B cell (primary cell): Measurements from ENCODE around the gene ARAP1. TPM values are rescaled to one million over a fixed set of nuclear protein-coding genes. Genes with fewer than 3 reads are reported as not detected.

Experiments used
- ATAC-seq: fragments of 200-7000 bp; cut with Tn5 transposase; one replicate; pipeline ENCODE4 v1.10.0; 2021; ENCODE audit warnings: low read depth, mild to moderate bottlenecking, moderate number of reproducible peaks, moderate library complexity
- CTCF ChIA-PET: fragments of 350-600 bp; sonication (Branson Sonifier 250); formaldehyde crosslinking; loops from one replicate; lab custom pipeline; 2021; ENCODE audit warnings: antibody characterized with exemption, inconsistent platforms; lab: Charles Lee
- POLR2A ChIA-PET: fragments of 350-600 bp; sonication (Branson Sonifier 250); formaldehyde crosslinking; loops from one replicate; lab custom pipeline; 2021; ENCODE audit warnings: antibody characterized with exemption; lab: Charles Lee
- DNase-seq: peaks from one replicate; pipeline ENCODE4 v3.0.0; 2013
- H2AFZ ChIP-seq: 2 replicates; pipeline ENCODE4 v1.6.1; 2012; ENCODE audit warnings: mild to moderate bottlenecking, low read depth, low read length; ENCODE audit not compliant: insufficient read depth, poor library complexity, severe bottlenecking
- H3K27ac ChIP-seq, 2 donors: 1 replicate in 1 of 2; 2 replicates in 1 of 2; pipeline ENCODE4 v1.5.1; 2012 to 2013; ENCODE audit warnings: low read length in 2 of 2, mild to moderate bottlenecking in 2 of 2, moderate library complexity in 1 of 2
- H3K27me3 ChIP-seq, 4 experiments: fragments of 200-600 bp in 1 of 4; sonication (generic) in 1 of 4; replicated peaks in 1 of 4; 1 replicate in 2 of 4; 2 replicates in 2 of 4; pipeline versions ENCODE4 v1.6.1 to v1.7.0; 2013 to 2016; ENCODE audit warnings: low read length in 3 of 4, mild to moderate bottlenecking in 2 of 4, mixed read lengths in 1 of 4, moderate library complexity in 1 of 4; ENCODE audit not compliant: insufficient read depth in 4 of 4, control insufficient read depth in 3 of 4; ENCODE audit errors: control extremely low read depth in 1 of 4
- H3K36me3 ChIP-seq, 2 experiments: replicated peaks in 1 of 2; 1 replicate in 1 of 2; 2 replicates in 1 of 2; pipeline versions ENCODE4 v1.6.1 to v1.7.1; 2013; ENCODE audit warnings: low read length in 1 of 2; ENCODE audit not compliant: insufficient read depth in 2 of 2, control insufficient read depth in 1 of 2; ENCODE audit errors: control extremely low read depth in 1 of 2, extremely low read depth in 1 of 2
- H3K4me1 ChIP-seq, 2 donors: fragments of 200-600 bp in 1 of 2; sonication (generic) in 1 of 2; 1 replicate in 1 of 2; 2 replicates in 1 of 2; pipeline versions ENCODE4 v1.5.1 to v1.6.1; 2013 to 2017; ENCODE audit warnings: low read length in 2 of 2; ENCODE audit not compliant: control insufficient read depth in 2 of 2, insufficient read depth in 2 of 2
- H3K4me2 ChIP-seq: replicated peaks from 2 replicates; pipeline ENCODE3; 2012; ENCODE audit warnings: mild to moderate bottlenecking, low read depth, low read length; ENCODE audit not compliant: poor library complexity, severe bottlenecking
- H3K4me3 ChIP-seq, 5 experiments: fragments of 200-600 bp in 1 of 5; sonication (generic) in 1 of 5; 1 replicate in 3 of 5; 2 replicates in 2 of 5; pipeline versions ENCODE4 v1.5.1 to v1.7.0; 2011 to 2016; ENCODE audit warnings: low read length in 4 of 5, mild to moderate bottlenecking in 4 of 5, low read depth in 2 of 5, control low read depth in 1 of 5, moderate library complexity in 1 of 5; ENCODE audit not compliant: insufficient read depth in 1 of 5; ENCODE audit errors: control extremely low read depth in 1 of 5, extremely low read depth in 1 of 5
- H3K79me2 ChIP-seq: fragments of 200-600 bp; sonication (generic); one replicate; pipeline ENCODE4 v1.6.0; 2016; ENCODE audit warnings: low read length; ENCODE audit not compliant: control insufficient read depth, insufficient read depth
- H3K9ac ChIP-seq: fragments of 200-600 bp; sonication (generic); 2 replicates; pipeline ENCODE4 v1.6.1; 2017; ENCODE audit warnings: mild to moderate bottlenecking, low read length, moderate library complexity
- H3K9me3 ChIP-seq, 3 donors: one replicate each; pipeline versions ENCODE4 v1.6.1 to v1.7.1; 2013; ENCODE audit warnings: low read length in 2 of 3; ENCODE audit not compliant: control insufficient read depth in 2 of 3, insufficient read depth in 1 of 3; ENCODE audit errors: control extremely low read depth in 1 of 3
- H4K20me1 ChIP-seq: 2 replicates; pipeline ENCODE4 v1.6.0; 2012; ENCODE audit warnings: mild to moderate bottlenecking, low read length; ENCODE audit not compliant: insufficient read depth, control insufficient read depth, poor library complexity, severe bottlenecking
- H3K27ac Mint-ChIP-seq: one replicate; pipeline ENCODE4 v1.8.0; 2021; ENCODE audit warnings: mixed read lengths
- H3K27me3 Mint-ChIP-seq: one replicate; pipeline ENCODE4 v1.8.0; 2021; ENCODE audit warnings: mixed read lengths
- H3K4me1 Mint-ChIP-seq: one replicate; pipeline ENCODE4 v1.8.0; 2021; ENCODE audit warnings: mixed read lengths
- H3K4me3 Mint-ChIP-seq: one replicate; pipeline ENCODE4 v1.8.0; 2021; ENCODE audit warnings: mixed read lengths
- H3K9me3 Mint-ChIP-seq: one replicate; pipeline ENCODE4 v1.8.0; 2022; ENCODE audit warnings: mixed read lengths; ENCODE audit not compliant: insufficient read depth
- EZH2 ChIP-seq: IDR thresholded peaks from 2 replicates; pipeline ENCODE4 v1.6.1; 2012; ENCODE audit warnings: borderline replicate concordance, low read depth, mild to moderate bottlenecking, moderate library complexity, low read length; ENCODE audit not compliant: insufficient read depth, poor library complexity, severe bottlenecking
- WGBS: methylation state at CpG from one replicate; pipeline ENCODE4 v1.1.5; 2013; ENCODE audit warnings: missing lambda C conversion rate; ENCODE audit not compliant: insufficient coverage; 5-methylcytosine and 5-hydroxymethylcytosine counted together
- intact Hi-C: fragments of 100-400 bp; cut with micrococcal nuclease; formaldehyde crosslinking; loops from one replicate; pipeline ENCODE4 v1.10.0; 2022
- polyA plus RNA-seq: library from polyadenylated mRNA; depleted of rRNA; stranded (reverse); fragments of >200 nt; gene quantifications from 2 replicates; pipeline ENCODE4 v1.2.3, GENCODE V29; 2012
- total RNA-seq, 2 donors: library from RNA; stranded (reverse); fragments of 120-200 nt in 1 of 2; gene quantifications; 1 replicate in 1 of 2; 2 replicates in 1 of 2; pipeline versions ENCODE4 v1.2.3 to v1.2.4, GENCODE V29; 2013 to 2022
- TF ChIP-seq, protein P1 (sequence below): fragments of 200-600 bp; IDR thresholded peaks from one replicate; pipeline ENCODE4 v1.8.0; 2022; ENCODE audit warnings: antibody characterized with exemption, mild to moderate bottlenecking

Gene ARAP1
- total and polyA plus RNA-seq, 2 donors (not counting 1 experiment from before 2014, with no cell fraction given), result 143 to 242 TPM

DNA sequence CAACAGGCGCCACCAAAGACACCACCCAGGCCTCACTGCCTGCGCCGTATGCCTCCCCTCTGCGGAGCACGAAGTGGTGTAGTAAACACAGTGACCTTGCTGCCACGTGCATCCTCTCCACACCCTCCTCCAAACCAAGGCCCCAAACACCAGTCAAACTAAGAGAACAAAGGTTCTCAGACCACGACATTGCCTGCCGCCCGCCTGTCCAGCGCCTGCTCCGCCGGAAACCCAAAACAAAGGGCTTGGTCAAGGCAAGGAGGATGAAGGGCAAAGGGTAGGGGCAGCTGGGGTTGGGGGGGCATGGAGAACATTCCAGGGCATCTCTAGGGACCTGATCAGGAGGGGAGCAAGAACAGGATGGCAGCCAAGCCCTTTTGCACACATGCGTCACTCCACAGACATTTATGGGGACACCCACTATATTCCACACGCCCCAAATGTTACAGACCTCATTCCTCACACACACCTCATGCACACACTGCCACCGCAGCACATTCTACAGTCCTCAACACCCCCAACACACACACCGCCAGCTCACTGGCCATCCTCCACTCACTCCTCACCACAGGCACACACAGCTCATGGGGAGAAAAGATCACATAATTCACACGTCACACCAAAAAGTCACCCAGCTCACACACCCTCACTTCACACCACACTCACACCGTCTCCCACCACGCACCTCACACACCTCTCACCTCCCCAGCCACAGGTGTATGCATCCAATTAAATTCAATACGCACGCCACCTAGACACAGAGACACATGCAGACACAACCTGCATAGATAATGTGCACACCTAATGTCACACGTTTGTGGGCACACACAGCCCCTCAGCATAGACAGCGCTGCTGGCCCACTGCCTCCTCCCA, 112.5 kb downstream of the ARAP1 start:
- Histone ChIP-seq H3K36me3 (no peaks in the 10 kb centered on the region), H3K4me2 (no peak overlapping the region), H3K4me1 (peaks cover 13 to 16% of the 10 kb centered on the region in 2 donors), H3K9me3 (peaks cover 0 to 6% (median 0%) of the 10 kb centered on the region in 3 donors), H3K79me2 (no peaks in the 10 kb centered on the region), H4K20me1 (no peaks in the 10 kb centered on the region), H2AFZ (no peak overlapping the region), H3K27ac (no peak overlapping the region), H3K4me3 (no peak overlapping the region), H3K9ac (no peak overlapping the region), H3K27me3 (peaks cover 0 to 61% (median 22%) of the 10 kb centered on the region in 4 experiments)
- DNase-seq, result no peak
- H3K9me3 Mint-ChIP-seq, result no peaks in the 10 kb centered on the region
- no peak overlapping the region for H3K4me3 Mint-ChIP-seq
- ChIA-PET POLR2A (no interaction called here), CTCF (interaction anchor here (0.7 to 9.6 kb wide), 2 partner anchors 45 to 52 kb away, joined by 3 to 152 read pairs; no protein-coding TSS in a partner anchor)
- intact Hi-C loops, result no loop called here
- no peak overlapping the region for H3K27ac Mint-ChIP-seq
- 88% methylated on average over 23 of the region's 23 CpGs for WGBS
- ATAC-seq, result no peak
- peaks cover 27% of the 10 kb centered on the region for H3K27me3 Mint-ChIP-seq
- no peak for TF ChIP-seq EZH2
- TF ChIP-seq, protein P1, sequence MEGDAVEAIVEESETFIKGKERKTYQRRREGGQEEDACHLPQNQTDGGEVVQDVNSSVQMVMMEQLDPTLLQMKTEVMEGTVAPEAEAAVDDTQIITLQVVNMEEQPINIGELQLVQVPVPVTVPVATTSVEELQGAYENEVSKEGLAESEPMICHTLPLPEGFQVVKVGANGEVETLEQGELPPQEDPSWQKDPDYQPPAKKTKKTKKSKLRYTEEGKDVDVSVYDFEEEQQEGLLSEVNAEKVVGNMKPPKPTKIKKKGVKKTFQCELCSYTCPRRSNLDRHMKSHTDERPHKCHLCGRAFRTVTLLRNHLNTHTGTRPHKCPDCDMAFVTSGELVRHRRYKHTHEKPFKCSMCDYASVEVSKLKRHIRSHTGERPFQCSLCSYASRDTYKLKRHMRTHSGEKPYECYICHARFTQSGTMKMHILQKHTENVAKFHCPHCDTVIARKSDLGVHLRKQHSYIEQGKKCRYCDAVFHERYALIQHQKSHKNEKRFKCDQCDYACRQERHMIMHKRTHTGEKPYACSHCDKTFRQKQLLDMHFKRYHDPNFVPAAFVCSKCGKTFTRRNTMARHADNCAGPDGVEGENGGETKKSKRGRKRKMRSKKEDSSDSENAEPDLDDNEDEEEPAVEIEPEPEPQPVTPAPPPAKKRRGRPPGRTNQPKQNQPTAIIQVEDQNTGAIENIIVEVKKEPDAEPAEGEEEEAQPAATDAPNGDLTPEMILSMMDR, result no peak
- peaks cover 4% of the 10 kb centered on the region for H3K4me1 Mint-ChIP-seq

- POLR2A ChIA-PET, result no interaction called here
- TF ChIP-seq, protein P1, result no peak
- no peak for TF ChIP-seq EZH2
- intact Hi-C loops, result no loop called here
These were observed 114.3 kb downstream of the ARAP1 start for GRCh38 chr11:72637926-72638325.

More at GRCh38 chr11:72637926-72638325, 114.3 kb downstream of the ARAP1 start:
- Mint-ChIP-seq H3K27ac (no peak overlapping the region), H3K4me3 (no peak overlapping the region), H3K9me3 (no peaks in the 10 kb centered on the region), H3K4me1 (peaks cover 2% of the 10 kb centered on the region), H3K27me3 (peaks cover 20% of the 10 kb centered on the region)
- Histone ChIP-seq H3K9ac (no peak overlapping the region), H3K9me3 (peaks cover 0 to 6% (median 0%) of the 10 kb centered on the region in 3 donors), H3K4me1 (peaks cover 10 to 12% of the 10 kb centered on the region in 2 donors), H3K4me2 (no peak overlapping the region), H3K27ac (no peak overlapping the region), H3K79me2 (no peaks in the 10 kb centered on the region), H3K4me3 (no peak overlapping the region), H4K20me1 (no peaks in the 10 kb centered on the region), H3K27me3 (peaks cover 0 to 59% (median 21%) of the 10 kb centered on the region in 4 experiments), H3K36me3 (no peaks in the 10 kb centered on the region), H2AFZ (no peak overlapping the region)
- 81% methylated on average over 8 of the region's 8 CpGs for WGBS
- DNase-seq (no peak), ATAC-seq (no peak)
- CTCF ChIA-PET, result interaction anchor here (1.1 to 9.6 kb wide), 3 partner anchors 46 to 166 kb away, joined by 3 to 152 read pairs (median 4); no protein-coding TSS in a partner anchor
